ENCODE data around the gene HDAC2. TPM values are rescaled to one million over a fixed set of nuclear protein-coding genes. Genes with fewer than 3 reads are reported as not detected.
A peak's percentile ranks its signal among the peaks of the same experiment; 100 is the strongest.

HDAC2 gene
- total and polyA plus RNA-seq, 11 donors: 18.3 to 64.7 (median 48.0) TPM

DNA sequence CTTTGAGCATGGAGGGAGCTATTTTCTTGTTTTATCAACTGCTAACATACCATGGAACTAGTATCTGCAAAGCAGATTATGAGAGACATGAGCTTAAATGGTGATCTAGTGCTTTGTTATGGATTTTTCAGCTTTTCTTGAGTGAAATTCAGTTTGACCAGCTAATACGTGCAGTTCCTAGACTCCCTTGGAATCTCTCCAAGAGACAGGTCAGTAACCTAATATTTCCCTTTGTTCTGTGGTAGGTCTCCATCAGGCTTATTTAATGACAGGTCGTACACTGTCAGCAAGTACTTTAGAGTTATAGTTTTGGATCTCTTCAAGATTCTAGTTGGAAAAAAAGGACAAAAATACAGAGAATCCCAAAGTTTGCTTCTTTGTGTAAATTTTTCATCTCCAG, 43.9 kb downstream of the HDAC2 start:
- TF ChIP-seq, protein P1, sequence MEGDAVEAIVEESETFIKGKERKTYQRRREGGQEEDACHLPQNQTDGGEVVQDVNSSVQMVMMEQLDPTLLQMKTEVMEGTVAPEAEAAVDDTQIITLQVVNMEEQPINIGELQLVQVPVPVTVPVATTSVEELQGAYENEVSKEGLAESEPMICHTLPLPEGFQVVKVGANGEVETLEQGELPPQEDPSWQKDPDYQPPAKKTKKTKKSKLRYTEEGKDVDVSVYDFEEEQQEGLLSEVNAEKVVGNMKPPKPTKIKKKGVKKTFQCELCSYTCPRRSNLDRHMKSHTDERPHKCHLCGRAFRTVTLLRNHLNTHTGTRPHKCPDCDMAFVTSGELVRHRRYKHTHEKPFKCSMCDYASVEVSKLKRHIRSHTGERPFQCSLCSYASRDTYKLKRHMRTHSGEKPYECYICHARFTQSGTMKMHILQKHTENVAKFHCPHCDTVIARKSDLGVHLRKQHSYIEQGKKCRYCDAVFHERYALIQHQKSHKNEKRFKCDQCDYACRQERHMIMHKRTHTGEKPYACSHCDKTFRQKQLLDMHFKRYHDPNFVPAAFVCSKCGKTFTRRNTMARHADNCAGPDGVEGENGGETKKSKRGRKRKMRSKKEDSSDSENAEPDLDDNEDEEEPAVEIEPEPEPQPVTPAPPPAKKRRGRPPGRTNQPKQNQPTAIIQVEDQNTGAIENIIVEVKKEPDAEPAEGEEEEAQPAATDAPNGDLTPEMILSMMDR (IDR thresholded peaks at IDR 0.05): no peak
- no peak for TF ChIP-seq POLR2A (IDR thresholded peaks at IDR 0.05)
- Histone ChIP-seq H3K4me3 (no peak overlapping the region), H3K27ac (peak overlapping the region in 4 of 12 donors; percentile 3 to 34 (median 26)), H3K36me3 (no peaks in the 10 kb centered on the region), H3K4me1 (peaks cover 0 to 31% (median 10%) of the 10 kb centered on the region in 12 donors), H3K9me3 (peaks cover 0 to 28% (median 14%) of the 10 kb centered on the region in 12 donors), H3K27me3 (no peaks in the 10 kb centered on the region)
- 30 to 39% (median 33%) methylated on average over 2 of the region's 2 CpGs for WGBS, 4 donors
- no peak for ATAC-seq
- DNase-seq: no peak
- intact Hi-C loops (cut with DNase I): no loop called here

DNA sequence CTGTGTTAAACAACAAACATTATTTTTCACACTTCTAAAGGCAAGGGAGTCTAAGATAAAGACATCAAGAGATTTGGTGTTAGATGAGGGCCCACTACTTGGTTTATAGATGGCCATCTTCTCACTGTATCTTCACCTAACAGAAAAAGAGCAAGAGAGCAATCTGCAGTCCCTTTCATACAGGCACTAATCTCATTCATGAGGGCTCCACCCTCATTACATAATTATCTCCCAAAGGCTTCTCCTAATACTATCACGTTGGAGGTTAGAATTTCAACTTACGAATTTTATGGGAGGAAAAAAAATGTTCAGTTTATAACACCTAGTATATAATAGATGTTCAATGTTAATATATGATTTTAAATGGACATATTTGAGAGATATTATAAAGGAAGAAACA, 45.6 kb downstream of the HDAC2 start:
- no peak for ATAC-seq
- Histone ChIP-seq H3K9me3 (peaks cover 0 to 23% (median 14%) of the 10 kb centered on the region in 12 donors), H3K27ac (peak overlapping the region in 8 of 12 donors; percentile 14 to 71 (median 48)), H3K27me3 (no peaks in the 10 kb centered on the region), H3K36me3 (no peaks in the 10 kb centered on the region), H3K4me1 (peaks cover 0 to 42% (median 18%) of the 10 kb centered on the region in 12 donors), H3K4me3 (no peak overlapping the region)
- TF ChIP-seq, protein P1 (IDR thresholded peaks at IDR 0.05): no peak
- TF ChIP-seq POLR2A (IDR thresholded peaks at IDR 0.05): no peak
- 42 to 64% (median 48%) methylated on average over 2 of the region's 2 CpGs for WGBS, 4 donors
- no peak for DNase-seq
- intact Hi-C loops (cut with DNase I): no loop called here

DNA sequence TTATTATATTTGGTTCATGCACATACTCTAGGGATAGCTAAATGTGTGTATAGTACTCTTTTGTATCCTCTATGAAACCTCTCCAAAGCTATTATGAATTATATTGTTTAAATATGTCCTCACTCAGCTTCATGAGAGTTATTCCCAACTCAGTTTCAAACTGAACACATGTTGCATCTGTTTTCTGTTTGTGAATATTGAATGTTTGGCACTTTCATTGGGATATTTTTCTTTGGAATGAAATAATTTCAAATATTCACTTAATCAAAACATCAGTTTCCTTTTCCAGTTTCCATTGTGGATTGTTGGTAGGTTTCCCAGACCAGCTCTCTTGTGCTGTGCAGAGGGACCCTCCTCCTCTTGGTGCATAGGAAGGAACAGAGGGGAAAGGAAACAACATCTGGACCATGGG, 46.6 kb downstream of the HDAC2 start:
- peak overlapping the region in 10 of 12 donors; percentile 1 to 71 (median 42) for H3K27ac ChIP-seq
- intact Hi-C loops (cut with DNase I): loop anchor here in 1 of 10 donors (5.0 kb wide), 1 partner anchor 67 kb away; the partner anchor contains the start of gene MARCKS
- H3K36me3 ChIP-seq: no peaks in the 10 kb centered on the region
- H3K4me1 ChIP-seq: peaks cover 0 to 47% (median 21%) of the 10 kb centered on the region in 12 donors
- no peaks in the 10 kb centered on the region for H3K27me3 ChIP-seq
- peaks cover 0 to 12% (median 6%) of the 10 kb centered on the region in 12 donors for H3K9me3 ChIP-seq
- ATAC-seq: peak in 2 of 4 donors; percentile 32 to 45
- peak in 1 of 5 donors; percentile 22 for DNase-seq
- H3K4me3 ChIP-seq: no peak overlapping the region
- TF ChIP-seq, protein P1 (IDR thresholded peaks at IDR 0.05): no peak
- TF ChIP-seq POLR2A (IDR thresholded peaks at IDR 0.05): no peak

DNA sequence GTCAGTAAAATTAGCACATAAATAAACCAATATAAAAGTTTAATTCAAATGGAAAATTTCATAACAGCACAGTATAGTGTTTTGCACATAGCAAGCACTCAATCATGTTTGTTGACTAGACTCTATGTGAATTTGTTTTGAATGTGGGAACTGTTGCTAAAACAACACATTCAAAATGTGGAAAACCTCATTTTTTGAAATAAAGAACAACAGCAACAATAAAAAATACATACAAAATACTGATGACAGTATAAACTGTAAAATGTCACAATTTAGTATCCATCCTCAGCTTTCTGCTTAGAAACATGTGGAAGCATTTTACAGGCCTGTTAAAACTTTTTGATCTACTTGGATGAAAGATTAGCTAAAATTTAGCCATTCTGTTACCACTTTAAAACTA, 47.4 kb downstream of the HDAC2 start:
- intact Hi-C loops (cut with DNase I): loop anchor here in 1 of 10 donors (5.0 kb wide), 1 partner anchor 66 kb away; the partner anchor contains the start of gene MARCKS
- Histone ChIP-seq H3K9me3 (peaks cover 0 to 4% (median under 1%) of the 10 kb centered on the region in 12 donors), H3K4me1 (peaks cover 0 to 47% (median 21%) of the 10 kb centered on the region in 12 donors), H3K4me3 (no peak overlapping the region), H3K27ac (peak overlapping the region in 8 of 12 donors; percentile 3 to 71 (median 50)), H3K36me3 (no peaks in the 10 kb centered on the region), H3K27me3 (no peaks in the 10 kb centered on the region)
- TF ChIP-seq POLR2A (IDR thresholded peaks at IDR 0.05): no peak
- TF ChIP-seq, protein P1 (IDR thresholded peaks at IDR 0.05): no peak
- ATAC-seq: no peak
- DNase-seq: no peak
